K562 (cell line): ENCODE results near the gene OR51V1. TPM values are rescaled to one million over a fixed set of nuclear protein-coding genes. Genes with fewer than 3 reads are reported as not detected.

Experiments used
- CUX1 ChIP-seq: fragments of 200-800 bp; sonication (Bioruptor generic); IDR thresholded peaks from 2 replicates; pipeline ENCODE4 v1.6.1; 2016; ENCODE audit warnings: missing genetic modification characterization, missing compliant biosample characterization
- ELF4 ChIP-seq: fragments of 450-650 bp; formaldehyde crosslinking; IDR thresholded peaks from 2 replicates; pipeline ENCODE4 v1.4.0; 2022; ENCODE audit warnings: missing genetic modification characterization
- FOXA1 ChIP-seq: fragments of 450-650 bp; IDR thresholded peaks from 2 replicates; pipeline ENCODE4 v1.6.1; 2016; ENCODE audit warnings: mild to moderate bottlenecking, borderline replicate concordance
- FOXJ2 ChIP-seq: fragments of 200-800 bp; sonication (Bioruptor generic); IDR thresholded peaks from 2 replicates; pipeline ENCODE4 v1.6.1; 2016; ENCODE audit warnings: missing genetic modification characterization, missing compliant biosample characterization
- GABPA ChIP-seq: fragments of 200-800 bp; sonication (Bioruptor generic); conservative IDR thresholded peaks from 2 replicates; pipeline ENCODE4 v1.6.1; 2016; ENCODE audit warnings: low read depth, missing genetic modification characterization, missing compliant biosample characterization
- HCFC1 ChIP-seq: IDR thresholded peaks from 2 replicates; pipeline ENCODE4 v1.6.1; 2012; ENCODE audit warnings: low read depth, low read length, improper control_type of control experiment
- HNRNPUL1 ChIP-seq: fragments of 200-400 bp; formaldehyde crosslinking; IDR thresholded peaks from 2 replicates; pipeline ENCODE4 v1.6.1; 2017; ENCODE audit warnings: low read length
- NCOR1 ChIP-seq: fragments of 450-650 bp; IDR thresholded peaks from 2 replicates; pipeline ENCODE4 v1.6.1; 2016; ENCODE audit warnings: mild to moderate bottlenecking, moderate library complexity
- NR1H2 ChIP-seq: sonication (generic); formaldehyde crosslinking; IDR thresholded peaks from 2 replicates; pipeline ENCODE4 v1.4.0; 2020; ENCODE audit warnings: mild to moderate bottlenecking, missing genetic modification reagents
- RBFOX2 ChIP-seq: fragments of 200-400 bp; formaldehyde crosslinking; IDR thresholded peaks from 2 replicates; pipeline ENCODE4 v1.6.1; 2017; ENCODE audit warnings: low read depth, mild to moderate bottlenecking, low read length, moderate library complexity
- SMAD4 ChIP-seq: fragments of 250-450 bp; sonication (Bioruptor Pico); conservative IDR thresholded peaks from 2 replicates; pipeline ENCODE4 v1.8.0; 2021; ENCODE audit warnings: inconsistent platforms, mild to moderate bottlenecking, moderate library complexity
- XRCC3 ChIP-seq: fragments of 450-650 bp; IDR thresholded peaks from 2 replicates; pipeline ENCODE4 v1.6.1; 2017; ENCODE audit warnings: mild to moderate bottlenecking, moderate library complexity
- ZNF232 ChIP-seq: sonication (generic); formaldehyde crosslinking; IDR thresholded peaks from 2 replicates; pipeline ENCODE4 v1.8.0; 2022; ENCODE audit warnings: mild to moderate bottlenecking, missing genetic modification reagents
- ZNF3 ChIP-seq: fragments of 250-450 bp; sonication (Bioruptor Pico); IDR thresholded peaks from 2 replicates; pipeline ENCODE4 v1.5.0; 2021; ENCODE audit warnings: mild to moderate bottlenecking, moderate library complexity
- ZNF324 ChIP-seq: fragments of 250-450 bp; sonication (Bioruptor Pico); IDR thresholded peaks from 2 replicates; pipeline ENCODE4 v1.4.0; 2020; ENCODE audit warnings: mild to moderate bottlenecking
- ZNF57 ChIP-seq: fragments of 450-650 bp; formaldehyde crosslinking; IDR thresholded peaks from 2 replicates; pipeline ENCODE4 v1.4.0; 2020; ENCODE audit warnings: mild to moderate bottlenecking, moderate library complexity
- polyA plus RNA-seq, 8 experiments: library from polyadenylated mRNA; depleted of rRNA in 4 of 8; stranded (reverse) in 5 of 8; unstranded in 3 of 8; fragments of >200 nt; fragmentation: Nextera tagmentation in 2 of 8; fragmentation: Illumina TruSeq in 1 of 8; extraction: Ambion mirVana in 2 of 8; extraction: Trizol in 1 of 8; gene quantifications; 2 replicates each; pipeline versions ENCODE4 v1.2.1 to v1.2.3, GENCODE V29; 2011 to 2014; ENCODE audit warnings: inconsistent platforms in 1 of 8, missing spikeins in 1 of 8
- total RNA-seq, 7 experiments: library from RNA; depleted of rRNA in 6 of 7; stranded (reverse); fragments of >200 nt in 6 of 7; fragmentation: Illumina TruSeq in 2 of 7; extraction: Trizol in 2 of 7; gene quantifications; 2 replicates each; pipeline versions ENCODE4 v1.2.1 to v1.2.3, GENCODE V29; 2011 to 2021; ENCODE audit warnings: low replicate concordance in 1 of 7
- TF ChIP-seq, protein P1 (sequence below): fragments of 250-450 bp; sonication (Bioruptor Pico); IDR thresholded peaks from 2 replicates; pipeline ENCODE4 v1.9.0; 2021; ENCODE audit warnings: mild to moderate bottlenecking
- TF ChIP-seq, protein P2 (sequence below), 2 experiments: fragments of 450-650 bp; conservative IDR thresholded peaks; 2 replicates each; pipeline ENCODE4 v1.6.1; 2017; ENCODE audit warnings: mild to moderate bottlenecking in 2 of 2, moderate library complexity in 2 of 2
- TF ChIP-seq, protein P3 (sequence below): fragments of 250-450 bp; sonication (Bioruptor Pico); IDR thresholded peaks from 2 replicates; pipeline ENCODE4 v1.5.0; 2021; ENCODE audit warnings: mild to moderate bottlenecking, borderline replicate concordance

OR51V1 gene
- total and polyA plus RNA-seq, 9 of the 15 experiments (the other 6 are each of a cell fraction or from before 2014, with no cell fraction given), result not detected

- no peak for TF ChIP-seq ELF4
- TF ChIP-seq, protein P1, sequence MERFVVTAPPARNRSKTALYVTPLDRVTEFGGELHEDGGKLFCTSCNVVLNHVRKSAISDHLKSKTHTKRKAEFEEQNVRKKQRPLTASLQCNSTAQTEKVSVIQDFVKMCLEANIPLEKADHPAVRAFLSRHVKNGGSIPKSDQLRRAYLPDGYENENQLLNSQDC (CRISPR knock-in tag), result no peak
- TF ChIP-seq ZNF3 (CRISPR knock-in tag), result no peak
- TF ChIP-seq, protein P2, sequence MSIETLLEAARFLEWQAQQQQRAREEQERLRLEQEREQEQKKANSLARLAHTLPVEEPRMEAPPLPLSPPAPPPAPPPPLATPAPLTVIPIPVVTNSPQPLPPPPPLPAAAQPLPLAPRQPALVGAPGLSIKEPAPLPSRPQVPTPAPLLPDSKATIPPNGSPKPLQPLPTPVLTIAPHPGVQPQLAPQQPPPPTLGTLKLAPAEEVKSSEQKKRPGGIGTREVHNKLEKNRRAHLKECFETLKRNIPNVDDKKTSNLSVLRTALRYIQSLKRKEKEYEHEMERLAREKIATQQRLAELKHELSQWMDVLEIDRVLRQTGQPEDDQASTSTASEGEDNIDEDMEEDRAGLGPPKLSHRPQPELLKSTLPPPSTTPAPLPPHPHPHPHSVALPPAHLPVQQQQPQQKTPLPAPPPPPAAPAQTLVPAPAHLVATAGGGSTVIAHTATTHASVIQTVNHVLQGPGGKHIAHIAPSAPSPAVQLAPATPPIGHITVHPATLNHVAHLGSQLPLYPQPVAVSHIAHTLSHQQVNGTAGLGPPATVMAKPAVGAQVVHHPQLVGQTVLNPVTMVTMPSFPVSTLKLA (conservative IDR thresholded peaks at IDR 0.05), result 0 out of 4 replicates have a peak, but pooled peaks of 1 of the 2 experiments have one; percentile 32
- no peak for TF ChIP-seq FOXJ2 (tag)
- peak; percentile 56 for TF ChIP-seq RBFOX2
- no peak for TF ChIP-seq CUX1 (CRISPR knock-in tag)
- TF ChIP-seq ZNF57 (CRISPR knock-in tag), result no peak
- TF ChIP-seq NR1H2 (CRISPR knock-in tag), result no peak
- no peak for TF ChIP-seq ZNF324 (CRISPR knock-in tag)
- TF ChIP-seq ZNF232 (CRISPR knock-in tag), result no peak
- no peak for TF ChIP-seq HCFC1
- TF ChIP-seq SMAD4 (CRISPR knock-in tag), result no peak
- TF ChIP-seq GABPA (tag), result no peak
- TF ChIP-seq HNRNPUL1, result no peak
- TF ChIP-seq, protein P3, sequence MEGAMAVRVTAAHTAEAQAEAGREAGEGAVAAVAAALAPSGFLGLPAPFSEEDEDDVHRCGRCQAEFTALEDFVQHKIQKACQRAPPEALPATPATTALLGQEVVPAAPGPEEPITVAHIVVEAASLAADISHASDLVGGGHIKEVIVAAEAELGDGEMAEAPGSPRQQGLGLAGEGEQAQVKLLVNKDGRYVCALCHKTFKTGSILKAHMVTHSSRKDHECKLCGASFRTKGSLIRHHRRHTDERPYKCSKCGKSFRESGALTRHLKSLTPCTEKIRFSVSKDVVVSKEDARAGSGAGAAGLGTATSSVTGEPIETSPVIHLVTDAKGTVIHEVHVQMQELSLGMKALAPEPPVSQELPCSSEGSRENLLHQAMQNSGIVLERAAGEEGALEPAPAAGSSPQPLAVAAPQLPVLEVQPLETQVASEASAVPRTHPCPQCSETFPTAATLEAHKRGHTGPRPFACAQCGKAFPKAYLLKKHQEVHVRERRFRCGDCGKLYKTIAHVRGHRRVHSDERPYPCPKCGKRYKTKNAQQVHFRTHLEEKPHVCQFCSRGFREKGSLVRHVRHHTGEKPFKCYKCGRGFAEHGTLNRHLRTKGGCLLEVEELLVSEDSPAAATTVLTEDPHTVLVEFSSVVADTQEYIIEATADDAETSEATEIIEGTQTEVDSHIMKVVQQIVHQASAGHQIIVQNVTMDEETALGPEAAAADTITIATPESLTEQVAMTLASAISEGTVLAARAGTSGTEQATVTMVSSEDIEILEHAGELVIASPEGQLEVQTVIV (CRISPR knock-in tag), result no peak
- TF ChIP-seq FOXA1, result no peak
- TF ChIP-seq XRCC3, result no peak
- no peak; the same call in 1 of the 2 replicates for TF ChIP-seq NCOR1
These were observed 46.4 kb upstream of the OR51V1 start (continued) for GRCh38 chr11:5246772-5247471.
